NT2/D1 (cell line): ENCODE results near the gene CDH20.

Source experiments
- YY1 ChIP-seq: IDR thresholded peaks from 2 replicates; pipeline ENCODE4 v1.6.1; 2011; ENCODE audit not compliant: insufficient read length, insufficient read depth
- ZNF274 ChIP-seq: IDR thresholded peaks from 2 replicates; pipeline ENCODE4 v1.6.1; 2011; ENCODE audit warnings: mild to moderate bottlenecking, low read depth, low read length

DNA sequence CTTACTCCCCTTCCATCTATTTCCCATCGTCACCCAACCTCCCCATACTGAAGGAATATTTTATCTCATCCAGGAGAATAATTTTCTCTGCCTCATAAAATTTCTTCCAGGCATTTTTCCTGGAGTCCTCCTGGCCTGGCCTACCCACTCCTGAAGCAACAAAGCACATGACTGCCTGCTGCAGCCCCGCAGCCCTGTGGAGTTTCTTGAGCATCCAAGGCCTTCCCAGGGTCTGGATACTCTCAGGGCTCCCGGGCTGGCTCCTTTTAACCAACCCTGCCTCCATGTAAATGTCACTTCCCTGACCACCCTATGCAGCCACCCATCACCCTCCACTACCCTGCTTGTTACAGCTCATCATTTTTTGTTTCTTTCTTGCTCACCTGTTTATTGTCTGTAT is 64.0 kb downstream of the CDH20 start:
- no peak for TF ChIP-seq YY1
- no peak for TF ChIP-seq ZNF274
